ENCODE data around the gene SAMM50.

SAMM50 gene

GRCh38 chr22:43948836-43949406 lies 6.3 kb upstream of the SAMM50 start:
- DNase-seq: no peak

GRCh38 chr22:43951391-43951790 lies 3.9 kb upstream of the SAMM50 start:
- no peak for DNase-seq

GRCh38 chr22:43951966-43952365 lies 3.3 kb upstream of the SAMM50 start:
- no peak for DNase-seq

GRCh38 chr22:43953988-43954785 lies 1.1 kb upstream of the SAMM50 start:
- no peak for DNase-seq

- DNase-seq: no peak
Measured at GRCh38 chr22:43955883-43956782, 891 bp downstream of the SAMM50 start.

GRCh38 chr22:43956805-43957463 lies 1.7 kb downstream of the SAMM50 start:
- DNase-seq: no peak

GRCh38 chr22:43957871-43958270 lies 2.6 kb downstream of the SAMM50 start:
- no peak for DNase-seq

GRCh38 chr22:43964314-43964857 lies 9.1 kb downstream of the SAMM50 start:
- DNase-seq: no peak

- DNase-seq: no peak
Measured at GRCh38 chr22:43967069-43967468, 11.8 kb downstream of the SAMM50 start.

- no peak for DNase-seq
Measured at GRCh38 chr22:43968614-43969013, 13.4 kb downstream of the SAMM50 start.

GRCh38 chr22:43969021-43969878 lies 14.0 kb downstream of the SAMM50 start:
- DNase-seq: no peak

GRCh38 chr22:43969989-43970755 lies 14.9 kb downstream of the SAMM50 start:
- no peak for DNase-seq

GRCh38 chr22:43971112-43971511 lies 15.9 kb downstream of the SAMM50 start:
- DNase-seq: no peak

GRCh38 chr22:43972931-43973462 lies 17.8 kb downstream of the SAMM50 start:
- DNase-seq: no peak

- DNase-seq: no peak
Measured at GRCh38 chr22:43974028-43974545, 18.8 kb downstream of the SAMM50 start.

- no peak for DNase-seq
Measured at GRCh38 chr22:43975041-43975440, 19.8 kb downstream of the SAMM50 start.

GRCh38 chr22:43976861-43977795 lies 21.9 kb downstream of the SAMM50 start:
- no peak for DNase-seq

GRCh38 chr22:43978558-43978957 lies 23.3 kb downstream of the SAMM50 start:
- DNase-seq: no peak

- no peak for DNase-seq
Measured at GRCh38 chr22:43980579-43980978, 25.3 kb downstream of the SAMM50 start.

Measured in GDM1 (cell line).